ENCODE results near the gene PTDSS2. TPM values are rescaled to one million over a fixed set of nuclear protein-coding genes. Genes with fewer than 3 reads are reported as not detected.

Gene PTDSS2
- total and polyA plus RNA-seq, 10 of the 15 experiments (the other 5 are each of a cell fraction or from before 2014, with no cell fraction given), result 0.39 to 21.1 (median 10.8) TPM

GRCh38 chr11:494761-495536, 44.9 kb downstream of the PTDSS2 start:
- 92% methylated on average over 35 of the region's 37 CpGs for WGBS (ENCODE audit: insufficient coverage, insufficient replicate concordance, low lambda C conversion rate, missing lambda C conversion rate)
- H4K20me1 ChIP-seq (ENCODE audit: control insufficient read depth, insufficient read depth), result no peaks in the 10 kb centered on the region
- ATAC-seq, result no peak

GRCh38 chr11:495537-495931, 45.5 kb downstream of the PTDSS2 start:
- FAIRE-seq, result no peak
- no peak overlapping the region for H3K4me3 ChIP-seq
- ChIA-PET SMC1A (ENCODE audit: uncharacterized antibody, unreplicated experiment) (no interaction called here), CTCF (no interaction called here), RAD21 (ENCODE audit: unreplicated experiment) (no interaction called here), POLR2A (no interaction called here)
- intact Hi-C loops (cut with micrococcal nuclease; ENCODE audit: unreplicated experiment), result no loop called here
- H3K27me3 ChIP-seq (replicated peaks in 1 of 2; ENCODE audit: control insufficient read depth in 2 of 2, insufficient read depth in 2 of 2, low read length in 1 of 2), result no peaks in the 10 kb centered on the region
- no peak for ATAC-seq
- TF ChIP-seq LARP7 (IDR thresholded peaks at IDR 0.05), result no peak
- TF ChIP-seq YY1 (IDR thresholded peaks at IDR 0.05; ENCODE audit: low read depth, low read length), result no peak
- TF ChIP-seq HDGF (IDR thresholded peaks at IDR 0.05), result no peak
- no peak for TF ChIP-seq TARDBP (IDR thresholded peaks at IDR 0.05; ENCODE audit: borderline replicate concordance)
- no peaks in the 10 kb centered on the region for H4K20me1 ChIP-seq (ENCODE audit: control insufficient read depth, insufficient read depth)
- H3K9ac ChIP-seq (ENCODE audit: control insufficient read depth, insufficient read depth, low read length), result no peak overlapping the region
- H3K9me3 ChIP-seq (replicated peaks; ENCODE audit: control insufficient read depth, insufficient read depth, low read length), result no peaks in the 10 kb centered on the region
- 68% methylated on average over 10 of the region's 10 CpGs for WGBS (ENCODE audit: insufficient coverage, insufficient replicate concordance, low lambda C conversion rate, missing lambda C conversion rate)
- DNase-seq (ENCODE audit: low read depth, low spot score), result no peak
- H3K36me3 ChIP-seq (ENCODE audit: control insufficient read depth in 2 of 2, insufficient read depth in 2 of 2, low read length in 1 of 2), result peaks cover 16 to 46% of the 10 kb centered on the region in 2 experiments
- no peaks in the 10 kb centered on the region for H3K79me2 ChIP-seq (ENCODE audit: control insufficient read depth, insufficient read depth, low read length)
- BruUV-seq (replicated peaks), result no TSS peak
- H3K4me1 ChIP-seq (ENCODE audit: control insufficient read depth, insufficient read depth, low read length), result no peaks in the 10 kb centered on the region; the same call in 1 of the 2 replicates
- in situ Hi-C loops (cut with MboI), result no loop called here
- H2AFZ ChIP-seq (ENCODE audit: control insufficient read depth, low read depth, low read length), result no peak overlapping the region
- H3K4me2 ChIP-seq (ENCODE audit: control insufficient read depth, insufficient read depth), result no peak overlapping the region
- no peak overlapping the region for H3K27ac ChIP-seq (ENCODE audit: control insufficient read depth, insufficient read depth)

More at GRCh38 chr11:494761-495536, 44.9 kb downstream of the PTDSS2 start:
- no peak overlapping the region for H3K4me3 ChIP-seq
- no peak overlapping the region for H3K27ac ChIP-seq (ENCODE audit: control insufficient read depth, insufficient read depth)
- H3K4me1 ChIP-seq (ENCODE audit: control insufficient read depth, insufficient read depth, low read length), result no peaks in the 10 kb centered on the region
- intact Hi-C loops (cut with micrococcal nuclease; ENCODE audit: unreplicated experiment) (no loop called here), in situ Hi-C loops (cut with MboI) (no loop called here)
- SMC1A ChIA-PET (ENCODE audit: uncharacterized antibody, unreplicated experiment), result no interaction called here
- H3K9me3 ChIP-seq (replicated peaks; ENCODE audit: control insufficient read depth, insufficient read depth, low read length), result no peaks in the 10 kb centered on the region
- no peak for TF ChIP-seq EZH2 (IDR thresholded peaks at IDR 0.05; ENCODE audit: borderline replicate concordance, control insufficient read depth, low read depth, low read length)
- 0 out of 2 replicates have a peak, but pooled peaks have one; percentile 20 for TF ChIP-seq PKNOX1 (IDR thresholded peaks at IDR 0.05)
- H3K79me2 ChIP-seq (ENCODE audit: control insufficient read depth, insufficient read depth, low read length), result no peaks in the 10 kb centered on the region
- POLR2A ChIA-PET, result no interaction called here
- no peaks in the 10 kb centered on the region for H3K27me3 ChIP-seq (replicated peaks in 1 of 2; ENCODE audit: control insufficient read depth in 2 of 2, insufficient read depth in 2 of 2, low read length in 1 of 2)
- BruUV-seq (replicated peaks), result no TSS peak
- peaks cover 16 to 41% of the 10 kb centered on the region in 2 experiments for H3K36me3 ChIP-seq (ENCODE audit: control insufficient read depth in 2 of 2, insufficient read depth in 2 of 2, low read length in 1 of 2)
- RAD21 ChIA-PET (ENCODE audit: unreplicated experiment), result no interaction called here
- CTCF ChIA-PET, result no interaction called here
- FAIRE-seq (no peak), DNase-seq (ENCODE audit: low read depth, low spot score) (no peak)
- no peak overlapping the region for H3K9ac ChIP-seq (ENCODE audit: control insufficient read depth, insufficient read depth, low read length)
- no peak overlapping the region for H2AFZ ChIP-seq (ENCODE audit: control insufficient read depth, low read depth, low read length)
- no peak overlapping the region for H3K4me2 ChIP-seq (ENCODE audit: control insufficient read depth, insufficient read depth)

Data from GM12878 (cell line).